ENCODE data around the gene PLEKHM3. TPM values are rescaled to one million over a fixed set of nuclear protein-coding genes. Genes with fewer than 3 reads are reported as not detected.

Gene PLEKHM3
- total RNA-seq, 6 experiments from 2014 or later: 6.4 to 8.2 (median 7.2) TPM

GRCh38 chr2:207875473-207876212, 149.7 kb downstream of the PLEKHM3 start:
- no peak for TF ChIP-seq CTCF (IDR thresholded peaks at IDR 0.05)
- Mint-ChIP-seq H3K27me3 (ENCODE audit: insufficient read depth) (no peaks in the 10 kb centered on the region), H3K9me3 (no peaks in the 10 kb centered on the region), H3K4me1 (ENCODE audit: low read depth) (peaks cover 32% of the 10 kb centered on the region), H3K4me3 (no peak overlapping the region), H3K27ac (no peak overlapping the region), H3K36me3 (ENCODE audit: low read depth) (no peaks in the 10 kb centered on the region; the same call in 1 of the 2 replicates)
- DNase-seq: no peak

GRCh38 chr2:207873794-207874193, 151.5 kb downstream of the PLEKHM3 start:
- no peak for DNase-seq
- H3K9me3 Mint-ChIP-seq: no peaks in the 10 kb centered on the region
- H3K4me3 Mint-ChIP-seq: no peak overlapping the region
- H3K36me3 Mint-ChIP-seq (ENCODE audit: low read depth): no peaks in the 10 kb centered on the region; the same call in 1 of the 2 replicates
- no peak overlapping the region for H3K27ac Mint-ChIP-seq
- no peak for TF ChIP-seq CTCF (IDR thresholded peaks at IDR 0.05)
- peaks cover 36% of the 10 kb centered on the region for H3K4me1 Mint-ChIP-seq (ENCODE audit: low read depth)
- H3K27me3 Mint-ChIP-seq (ENCODE audit: insufficient read depth): no peaks in the 10 kb centered on the region

GRCh38 chr2:207871911-207872310, 153.4 kb downstream of the PLEKHM3 start:
- no peaks in the 10 kb centered on the region for H3K36me3 Mint-ChIP-seq (ENCODE audit: low read depth)
- no peak for DNase-seq
- no peaks in the 10 kb centered on the region for H3K27me3 Mint-ChIP-seq (ENCODE audit: insufficient read depth)
- peaks cover 33% of the 10 kb centered on the region for H3K4me1 Mint-ChIP-seq (ENCODE audit: low read depth)
- H3K27ac Mint-ChIP-seq: peak overlapping the region; percentile 5; the same call in 1 of the 2 replicates
- H3K9me3 Mint-ChIP-seq: no peaks in the 10 kb centered on the region
- no peak for TF ChIP-seq CTCF (IDR thresholded peaks at IDR 0.05)
- H3K4me3 Mint-ChIP-seq: no peak overlapping the region

GRCh38 chr2:207871506-207871905, 153.8 kb downstream of the PLEKHM3 start:
- Mint-ChIP-seq H3K4me1 (ENCODE audit: low read depth) (peaks cover 33% of the 10 kb centered on the region), H3K27me3 (ENCODE audit: insufficient read depth) (no peaks in the 10 kb centered on the region), H3K4me3 (no peak overlapping the region), H3K9me3 (no peaks in the 10 kb centered on the region), H3K27ac (peak overlapping the region; percentile 5; the same call in 1 of the 2 replicates), H3K36me3 (ENCODE audit: low read depth) (no peaks in the 10 kb centered on the region)
- DNase-seq: no peak
- no peak for TF ChIP-seq CTCF (IDR thresholded peaks at IDR 0.05)

- no peaks in the 10 kb centered on the region for H3K9me3 Mint-ChIP-seq
- no peak overlapping the region for H3K4me3 Mint-ChIP-seq
- H3K36me3 Mint-ChIP-seq (ENCODE audit: low read depth): no peaks in the 10 kb centered on the region
- H3K27me3 Mint-ChIP-seq (ENCODE audit: insufficient read depth): no peaks in the 10 kb centered on the region; the same call in 1 of the 2 replicates
- H3K4me1 Mint-ChIP-seq (ENCODE audit: low read depth): peaks cover 33% of the 10 kb centered on the region
- no peak for TF ChIP-seq CTCF (IDR thresholded peaks at IDR 0.05)
- peak overlapping the region; percentile 87 for H3K27ac Mint-ChIP-seq
- no peak for DNase-seq
Measured at GRCh38 chr2:207870814-207871213, 154.5 kb downstream of the PLEKHM3 start.
